Sigmoid colon (tissue), 7 donors: ENCODE data around the gene HOOK2. TPM values are rescaled to one million over a fixed set of nuclear protein-coding genes. Genes with fewer than 3 reads are reported as not detected.

Experiments used
- DNase-seq: peaks from one replicate; pipeline ENCODE4 v3.0.0-alpha.2; 2019
- H3K27ac ChIP-seq, 4 donors: fragments of 200-600 bp; sonication (generic); one replicate each; pipeline ENCODE4 v1.5.1; 2016 to 2019; ENCODE audit warnings: mild to moderate bottlenecking in 1 of 4
- H3K27me3 ChIP-seq, 3 donors: fragments of 200-600 bp; sonication (generic); one replicate each; pipeline ENCODE4 v1.5.1; 2019; ENCODE audit warnings: mild to moderate bottlenecking in 1 of 3
- H3K36me3 ChIP-seq, 4 donors: fragments of 200-600 bp; sonication (generic); one replicate each; pipeline ENCODE4 v1.5.1; 2016 to 2019
- H3K4me1 ChIP-seq, 4 donors: fragments of 200-600 bp; sonication (generic); one replicate each; pipeline ENCODE4 v1.5.1; 2017 to 2019
- H3K4me3 ChIP-seq, 4 donors: fragments of 200-600 bp; sonication (generic); one replicate each; pipeline ENCODE4 v1.5.1; 2017 to 2019; ENCODE audit warnings: mild to moderate bottlenecking in 2 of 4, moderate library complexity in 1 of 4
- H3K9me3 ChIP-seq, 4 donors: fragments of 200-600 bp in 3 of 4; sonication (generic) in 3 of 4; one replicate each; pipeline versions ENCODE4 v1.5.1 to v1.6.1; 2013 to 2019
- CTCF ChIP-seq, 4 experiments: fragments of 450-650 bp in 3 of 4; fragments of 200-600 bp in 1 of 4; IDR thresholded peaks; one replicate each; pipeline ENCODE4 v1.5.1; 2016 to 2019; ENCODE audit warnings: antibody characterized with exemption in 4 of 4, mild to moderate bottlenecking in 3 of 4, moderate library complexity in 2 of 4
- EP300 ChIP-seq, 4 donors: sonication (generic); formaldehyde crosslinking; IDR thresholded peaks; one replicate each; pipeline ENCODE4 v1.6.1; 2017; ENCODE audit warnings: antibody characterized with exemption in 4 of 4
- POLR2A ChIP-seq, 2 donors: fragments of 450-650 bp; IDR thresholded peaks; one replicate each; pipeline ENCODE4 v1.6.1; 2016; ENCODE audit warnings: antibody characterized with exemption in 2 of 2, mild to moderate bottlenecking in 2 of 2, moderate library complexity in 2 of 2
- POLR2AphosphoS5 ChIP-seq, 4 donors: sonication (generic); formaldehyde crosslinking; IDR thresholded peaks; one replicate each; pipeline ENCODE4 v1.6.1; 2017; ENCODE audit warnings: antibody characterized with exemption in 4 of 4
- WGBS, 2 donors: extraction: QIAGEN DNeasy Blood & Tissue Kit; methylation state at CpG; one replicate each; pipeline ENCODE4 v1.1.7; 2013; 5-methylcytosine and 5-hydroxymethylcytosine counted together
- intact Hi-C: fragments of 100-400 bp; cut with DNase I; formaldehyde crosslinking; loops from one replicate; pipeline ENCODE4 v1.15.1; 2023
- polyA plus RNA-seq, 3 donors: library from polyadenylated mRNA; stranded (reverse); fragments of 200-250 nt; gene quantifications; one replicate each; pipeline ENCODE4 v1.2.3, GENCODE V29; 2013
- total RNA-seq, 4 donors: library from RNA; depleted of rRNA; stranded (reverse); fragments of >200 nt; gene quantifications; one replicate each; pipeline ENCODE4 v1.1.0, GENCODE V29; 2016
- donor health status: healthy with polysubstance abuse.
- donor health status: Bipolar disorder and iron deficiency.
- donor health status: healthy.

Gene HOOK2
- total and polyA plus RNA-seq, 7 donors = 10.2 to 80.4 (median 36.0) TPM

GRCh38 chr19:12750851-12751250 lies 24.5 kb downstream of the HOOK2 start:
- Histone ChIP-seq H3K4me1 (no peaks in the 10 kb centered on the region), H3K9me3 (peaks cover 0 to 3% (median 0%) of the 10 kb centered on the region in 4 donors), H3K27ac (no peak overlapping the region), H3K4me3 (no peak overlapping the region), H3K36me3 (peaks cover 1 to 23% (median 22%) of the 10 kb centered on the region in 4 donors), H3K27me3 (peaks cover 0 to 27% (median 6%) of the 10 kb centered on the region in 3 donors)
- intact Hi-C loops = no loop called here
- no peak for DNase-seq
- WGBS, 2 donors = 28 to 72% methylated on average over 9 of the region's 9 CpGs
- TF ChIP-seq POLR2A (IDR thresholded peaks at IDR 0.05) (no peak), CTCF (IDR thresholded peaks at IDR 0.05) (no peak), EP300 (IDR thresholded peaks at IDR 0.05) (no peak), POLR2AphosphoS5 (IDR thresholded peaks at IDR 0.05) (no peak)

GRCh38 chr19:12749938-12750521 lies 25.3 kb downstream of the HOOK2 start:
- Histone ChIP-seq H3K9me3 (peaks cover 0 to 3% (median 0%) of the 10 kb centered on the region in 4 donors), H3K4me1 (no peaks in the 10 kb centered on the region), H3K27ac (no peak overlapping the region), H3K27me3 (peaks cover 0 to 27% (median 6%) of the 10 kb centered on the region in 3 donors), H3K4me3 (no peak overlapping the region), H3K36me3 (peaks cover 10 to 31% (median 30%) of the 10 kb centered on the region in 4 donors)
- TF ChIP-seq POLR2AphosphoS5 (IDR thresholded peaks at IDR 0.05) (no peak), EP300 (IDR thresholded peaks at IDR 0.05) (no peak), CTCF (IDR thresholded peaks at IDR 0.05) (no peak), POLR2A (IDR thresholded peaks at IDR 0.05) (no peak)
- intact Hi-C loops = no loop called here
- 9 to 36% methylated on average over 24 of the region's 24 CpGs for WGBS, 2 donors
- DNase-seq = no peak

- Histone ChIP-seq H3K36me3 (peaks cover 10 to 44% (median 39%) of the 10 kb centered on the region in 4 donors), H3K4me3 (no peak overlapping the region), H3K4me1 (no peaks in the 10 kb centered on the region), H3K27ac (no peak overlapping the region), H3K9me3 (peaks cover 0 to 3% (median 0%) of the 10 kb centered on the region in 4 donors), H3K27me3 (peaks cover 0 to 27% (median 6%) of the 10 kb centered on the region in 3 donors)
- 87 to 89% methylated on average over 6 of the region's 6 CpGs for WGBS, 2 donors
- intact Hi-C loops = no loop called here
- TF ChIP-seq POLR2A (IDR thresholded peaks at IDR 0.05) (no peak), POLR2AphosphoS5 (IDR thresholded peaks at IDR 0.05) (no peak), CTCF (IDR thresholded peaks at IDR 0.05) (no peak), EP300 (IDR thresholded peaks at IDR 0.05) (no peak)
- no peak for DNase-seq
Observed at GRCh38 chr19:12748489-12748888, 26.9 kb downstream of the HOOK2 start.

- intact Hi-C loops = no loop called here
- Histone ChIP-seq H3K36me3 (peaks cover 10 to 74% (median 43%) of the 10 kb centered on the region in 4 donors), H3K27me3 (peaks cover 0 to 16% (median 4%) of the 10 kb centered on the region in 3 donors), H3K4me3 (no peak overlapping the region), H3K27ac (no peak overlapping the region), H3K4me1 (no peaks in the 10 kb centered on the region), H3K9me3 (peaks cover 0 to 3% (median 0%) of the 10 kb centered on the region in 4 donors)
- WGBS, 2 donors = 89% methylated on average over 22 of the region's 22 CpGs
- no peak for DNase-seq
- TF ChIP-seq POLR2AphosphoS5 (IDR thresholded peaks at IDR 0.05) (no peak), CTCF (IDR thresholded peaks at IDR 0.05) (no peak), POLR2A (IDR thresholded peaks at IDR 0.05) (no peak), EP300 (IDR thresholded peaks at IDR 0.05) (no peak)
Observed at GRCh38 chr19:12745166-12745897, 30.0 kb downstream of the HOOK2 start.
